HG02943 (cell line): ENCODE data around the gene MTF1.

Source experiments
- ATAC-seq: cut with Tn5 transposase; IDR thresholded peaks from one replicate; pipeline ENCODE4 v1.9.1; 2021; ENCODE audit warnings: mild to moderate bottlenecking, low read depth, moderate library complexity; ENCODE audit not compliant: unreplicated experiment

MTF1 gene

DNA sequence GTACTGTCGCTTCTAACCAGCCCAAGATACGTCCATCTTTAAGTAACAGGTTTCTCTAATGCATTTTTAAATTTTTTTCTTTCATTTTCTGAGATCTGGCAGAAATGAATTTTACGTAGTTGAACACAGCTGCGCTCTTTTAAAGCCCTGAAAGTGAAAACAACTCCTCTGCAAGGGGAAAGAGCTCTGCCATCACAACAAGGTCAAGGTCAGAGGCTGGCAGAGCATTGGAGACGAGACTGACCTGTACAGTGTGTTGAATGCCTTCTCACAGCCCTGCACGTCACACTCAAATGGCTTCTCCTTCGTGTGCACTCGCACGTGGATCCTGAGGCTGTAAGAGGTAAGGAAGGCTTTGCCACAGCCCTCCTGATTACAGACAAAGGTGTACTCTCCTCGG, 19.7 kb downstream of the MTF1 start:
- ATAC-seq: no peak

DNA sequence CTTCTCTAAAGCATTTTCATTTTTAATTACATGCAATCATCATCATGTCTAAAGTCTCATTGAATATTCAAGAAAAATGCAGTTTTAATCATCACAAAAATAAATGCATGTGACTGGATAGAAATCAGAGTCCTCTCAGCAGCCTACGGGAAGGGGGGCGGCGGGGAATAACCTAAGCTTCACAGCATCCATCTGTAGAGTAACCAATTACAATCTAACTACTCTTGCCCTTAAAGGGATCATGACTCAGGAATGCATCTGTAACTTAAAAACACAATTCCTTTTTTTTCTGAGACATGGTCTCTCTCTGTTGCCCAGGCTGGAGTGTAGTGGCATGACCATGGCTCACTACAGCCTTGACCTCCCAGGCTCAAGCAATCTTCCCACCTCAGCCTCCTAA, 22.6 kb downstream of the MTF1 start:
- ATAC-seq: no peak

DNA sequence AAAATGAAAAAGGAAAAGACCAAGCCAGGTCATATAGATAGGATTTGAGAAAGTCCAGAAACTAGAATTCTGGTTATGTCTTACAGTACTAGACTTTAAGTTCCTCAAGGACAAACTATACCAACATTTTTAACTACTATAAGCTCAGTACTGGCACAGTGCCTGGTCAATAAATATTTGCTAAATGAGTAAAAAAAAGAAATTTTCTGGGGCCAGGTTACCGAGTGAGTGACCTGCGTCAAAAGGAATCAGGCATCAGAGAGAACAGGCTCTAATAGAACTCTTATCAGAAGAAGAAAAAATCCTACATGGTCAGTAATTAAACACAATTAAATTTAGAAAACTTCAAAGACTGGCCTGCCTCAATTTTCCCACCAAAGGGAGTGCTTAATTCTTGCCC, 27.6 kb downstream of the MTF1 start:
- no peak for ATAC-seq

- ATAC-seq: no peak
These were observed 28.3 kb downstream of the MTF1 start for GRCh38 chr1:37831109-37831508.

DNA sequence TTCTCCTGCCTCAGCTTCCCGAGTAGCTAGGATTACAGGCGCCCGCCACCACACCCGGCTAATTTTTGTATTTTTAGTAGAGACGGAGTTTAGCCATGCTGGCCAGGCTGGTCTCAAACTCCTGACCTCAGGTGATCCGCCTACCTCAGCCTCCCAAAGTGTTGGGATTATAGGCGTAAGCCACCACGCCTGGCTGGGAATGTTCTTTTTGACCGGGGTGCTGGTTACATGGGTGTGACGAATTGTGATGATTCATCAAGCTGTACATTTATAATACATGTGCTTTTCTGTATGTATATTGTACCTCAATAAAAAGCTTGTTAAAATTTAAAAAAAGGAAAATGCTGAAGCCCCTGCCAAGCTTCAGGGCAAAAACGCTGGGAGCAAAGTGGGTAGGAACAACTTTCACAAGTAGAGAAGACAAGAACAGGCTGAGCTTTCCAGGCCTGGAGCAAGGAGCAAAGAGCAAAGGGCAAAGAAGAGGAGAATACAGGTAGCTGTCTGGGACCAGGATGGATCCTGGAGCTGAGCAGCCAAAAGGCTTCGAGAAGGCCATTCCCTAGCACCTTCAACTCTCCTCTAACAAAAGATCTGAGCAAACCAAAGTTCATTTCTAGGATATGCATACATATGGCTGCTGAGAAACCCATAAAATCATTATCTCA, 30.9 kb downstream of the MTF1 start:
- ATAC-seq: no peak

- ATAC-seq: no peak
These were observed 33.9 kb downstream of the MTF1 start for GRCh38 chr1:37825506-37825905.

- ATAC-seq: no peak
These were observed 35.4 kb downstream of the MTF1 start for GRCh38 chr1:37824001-37824400.

GRCh38 chr1:37822906-37823815, 36.2 kb downstream of the MTF1 start:
- no peak for ATAC-seq

DNA sequence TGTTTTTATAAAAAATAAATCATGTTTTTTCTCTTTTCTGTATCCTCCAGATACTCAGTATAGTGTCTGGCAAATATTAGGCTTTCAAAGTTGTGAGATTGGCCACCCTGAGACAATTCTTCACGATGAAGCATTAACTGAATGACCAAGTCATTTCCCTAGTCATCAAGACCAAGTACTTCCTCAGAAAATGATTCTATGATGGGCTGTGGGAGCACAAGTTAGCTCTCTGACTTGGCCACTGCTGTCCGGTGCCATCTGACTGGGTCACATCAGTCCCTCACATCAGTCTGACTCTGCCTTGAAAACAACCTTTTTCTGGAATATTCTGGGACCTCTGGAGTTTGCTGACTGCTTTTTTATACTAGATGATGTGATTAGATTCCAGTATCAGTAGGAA, 37.9 kb downstream of the MTF1 start:
- no peak for ATAC-seq

GRCh38 chr1:37817481-37817880, 41.9 kb downstream of the MTF1 start:
- ATAC-seq: no peak

DNA sequence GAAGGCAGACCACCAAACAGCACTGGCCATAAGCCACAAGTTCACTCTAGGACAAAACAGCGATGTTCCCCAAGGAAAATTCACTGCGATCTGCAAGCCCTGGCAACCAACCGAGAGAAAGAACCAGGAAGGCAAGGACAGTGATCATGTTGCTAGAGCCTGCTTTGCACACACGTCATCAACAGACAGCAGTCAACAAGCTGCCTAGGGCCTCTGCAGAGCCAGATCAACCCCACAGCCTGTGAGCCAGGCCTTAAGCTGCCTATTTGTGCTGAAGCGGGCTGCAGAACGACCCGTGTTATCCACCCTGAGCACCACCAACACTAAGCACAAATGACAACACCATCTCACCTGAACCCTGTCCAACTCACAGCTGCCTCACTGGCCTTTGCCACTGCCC, 45.1 kb downstream of the MTF1 start:
- ATAC-seq: no peak

DNA sequence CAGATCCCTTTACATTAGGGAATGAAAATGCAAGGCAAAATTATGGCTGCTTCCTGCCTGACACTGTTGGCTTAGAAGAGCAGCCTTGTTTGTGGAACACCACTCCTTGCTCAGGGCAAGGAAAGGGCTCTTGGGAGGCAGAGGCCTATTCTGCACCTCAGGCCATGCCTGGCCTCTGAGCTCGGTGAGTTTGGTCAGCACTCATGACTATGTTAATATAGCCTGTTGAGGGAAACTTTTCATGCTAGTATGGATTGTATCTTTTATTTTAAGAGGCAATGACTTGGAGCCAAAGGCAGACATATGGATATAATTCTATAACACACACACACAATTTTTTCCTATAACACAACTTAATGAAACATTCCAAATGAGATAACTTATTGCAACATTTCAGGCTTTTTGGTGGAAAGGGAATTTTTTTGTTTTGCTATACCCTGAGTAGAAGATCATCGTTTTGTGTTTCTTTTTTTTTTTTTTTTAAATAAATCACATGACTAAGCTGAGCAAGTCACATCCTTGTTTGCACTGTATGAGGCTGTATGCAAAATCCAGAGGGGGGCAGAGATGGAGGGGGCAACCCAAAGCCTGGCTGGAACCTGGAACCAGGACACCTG, 45.8 kb downstream of the MTF1 start:
- no peak for ATAC-seq

DNA sequence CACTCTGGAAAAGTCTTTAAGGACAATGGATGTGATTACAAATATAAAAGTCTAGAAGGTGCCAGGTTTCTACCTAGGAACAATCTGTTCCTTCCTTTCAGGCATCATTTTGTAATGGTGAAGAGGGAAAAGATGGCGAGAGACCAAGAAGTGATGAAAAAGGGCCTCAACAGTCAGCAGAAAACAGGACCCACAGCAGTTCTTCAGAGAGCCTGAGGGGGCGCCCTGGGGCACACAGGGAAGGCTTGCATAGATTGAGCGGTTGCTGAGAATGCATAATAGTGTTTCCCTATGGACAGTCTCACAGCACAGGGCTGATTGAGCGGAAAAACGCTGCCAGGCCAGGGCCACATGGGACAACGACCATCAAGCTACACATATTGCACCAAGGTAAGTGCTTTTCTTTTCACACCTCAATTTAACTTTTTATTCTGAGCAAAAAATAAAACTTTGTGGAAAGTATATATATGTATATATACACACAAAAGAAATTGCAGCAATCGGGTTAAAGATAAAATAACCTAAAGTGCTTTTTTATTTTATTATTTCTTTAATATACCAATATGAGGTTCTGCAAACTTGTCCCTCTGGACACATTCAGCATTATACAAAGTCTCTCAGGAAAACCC, 48.3 kb downstream of the MTF1 start:
- no peak for ATAC-seq

DNA sequence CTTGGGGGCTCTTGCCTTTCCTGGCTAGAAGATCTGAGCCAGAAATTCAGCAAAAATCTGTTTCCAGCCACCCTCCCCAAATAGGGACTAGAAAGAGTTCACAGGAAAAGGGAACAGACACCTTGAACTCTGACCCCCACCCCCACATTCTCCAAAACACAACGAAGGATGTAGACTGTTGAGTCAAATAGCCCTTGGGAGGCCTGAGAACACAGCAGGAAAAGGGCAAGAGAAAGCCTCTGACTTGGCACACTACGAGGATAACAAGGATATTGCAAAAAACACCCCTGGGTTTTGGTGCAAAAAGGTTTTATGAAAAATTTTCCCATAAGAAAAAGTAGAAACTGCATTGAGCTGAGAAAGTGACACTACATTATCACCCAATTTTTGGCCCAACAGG, 49.5 kb downstream of the MTF1 start:
- ATAC-seq: no peak

DNA sequence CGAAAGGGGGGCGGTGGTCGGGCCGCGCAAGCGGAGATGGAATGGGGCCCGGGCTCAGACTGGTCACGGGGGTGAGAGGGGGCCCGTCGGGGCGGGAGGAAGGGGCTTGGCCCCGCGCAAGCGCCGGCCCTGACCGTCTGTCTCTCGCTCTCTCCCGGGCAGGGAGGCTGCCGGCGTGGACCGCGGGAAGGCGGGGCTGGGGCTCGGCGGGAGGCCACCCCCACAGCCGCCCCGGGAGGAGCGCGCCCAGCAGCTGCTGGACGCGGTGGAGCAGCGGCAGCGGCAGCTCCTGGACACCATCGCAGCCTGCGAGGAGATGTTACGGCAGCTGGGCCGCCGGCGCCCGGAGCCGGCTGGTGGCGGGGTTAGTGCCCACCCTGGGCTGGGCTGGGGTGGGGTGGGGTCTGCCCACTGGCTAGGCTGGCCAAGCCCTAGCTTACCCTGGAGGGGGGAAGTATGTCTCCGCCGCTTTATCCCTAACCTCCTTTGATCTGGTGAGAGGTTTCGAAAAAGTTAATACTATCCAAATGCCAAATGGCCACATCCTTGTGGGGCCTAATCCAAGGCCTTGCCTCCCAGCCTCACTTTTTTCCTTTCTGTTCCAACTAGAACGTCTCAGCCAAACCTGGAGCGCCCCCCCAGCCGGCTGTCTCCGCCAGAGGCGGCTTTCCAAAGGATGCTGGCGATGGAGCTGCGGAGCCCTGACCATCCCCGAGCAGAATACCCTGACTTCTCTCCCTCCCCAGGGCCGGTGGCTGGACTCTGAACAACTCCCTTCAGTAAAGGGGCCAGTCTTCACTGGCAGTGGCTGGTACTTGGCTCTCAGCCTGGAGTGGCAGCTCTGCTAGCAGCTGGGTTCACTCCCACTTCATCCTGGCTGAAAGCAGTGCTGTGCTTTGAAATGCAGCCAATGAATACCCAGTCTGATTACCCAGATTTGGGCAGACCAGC, 50.7 kb downstream of the MTF1 start:
- peak; percentile 21 for ATAC-seq

DNA sequence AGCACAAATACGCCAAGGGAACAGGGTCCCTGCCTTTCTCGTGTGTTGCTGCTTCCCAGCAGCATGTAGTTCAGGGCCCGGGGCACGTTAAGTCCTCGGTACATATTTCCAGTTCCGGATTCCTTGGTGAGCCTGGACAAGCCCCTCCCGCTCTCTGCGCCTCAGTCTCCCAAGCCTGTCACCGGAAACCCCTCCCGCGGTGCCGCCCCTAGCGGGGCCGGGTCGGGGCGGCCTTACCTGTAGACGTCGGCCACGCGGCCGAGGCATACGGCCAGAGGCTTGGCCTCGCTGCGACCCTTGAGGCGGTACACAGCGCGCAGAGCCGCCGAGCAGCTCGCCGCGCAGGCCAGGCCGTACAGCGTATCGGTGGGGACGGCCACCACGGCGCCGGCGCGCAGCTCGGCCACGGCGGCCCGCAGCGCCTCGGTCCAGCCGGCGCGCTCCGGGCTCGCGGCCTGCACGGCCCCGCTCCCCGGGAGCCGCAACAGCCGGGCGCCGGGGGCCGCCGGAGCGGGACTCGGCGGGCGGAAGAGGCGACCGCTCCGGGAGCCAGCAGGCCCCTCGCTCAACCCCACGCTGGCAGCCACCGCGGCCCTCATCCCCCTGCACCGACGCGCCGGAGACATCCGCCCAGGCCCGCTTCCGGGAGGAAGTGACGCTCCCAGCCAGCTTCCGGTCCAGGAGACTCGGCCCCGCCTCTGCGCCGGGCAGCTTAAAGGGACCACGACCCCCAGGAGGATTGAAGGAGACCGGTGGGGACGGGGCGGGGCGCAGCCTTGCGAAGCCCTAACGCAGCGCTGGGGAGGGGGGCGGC, 51.6 kb downstream of the MTF1 start, which contains the start of the genes C1orf122 and YRDC:
TSS of gene C1orf122 (plus strand) at position 236 of the 814 bp plus-strand sequence. CDS start 615 bp downstream, outside the sequence.
TSS of gene YRDC (minus strand) at position 654 of the 814 bp plus-strand sequence. CDS start at position 626, 28 bp downstream.
- ATAC-seq: peak; percentile 87

DNA sequence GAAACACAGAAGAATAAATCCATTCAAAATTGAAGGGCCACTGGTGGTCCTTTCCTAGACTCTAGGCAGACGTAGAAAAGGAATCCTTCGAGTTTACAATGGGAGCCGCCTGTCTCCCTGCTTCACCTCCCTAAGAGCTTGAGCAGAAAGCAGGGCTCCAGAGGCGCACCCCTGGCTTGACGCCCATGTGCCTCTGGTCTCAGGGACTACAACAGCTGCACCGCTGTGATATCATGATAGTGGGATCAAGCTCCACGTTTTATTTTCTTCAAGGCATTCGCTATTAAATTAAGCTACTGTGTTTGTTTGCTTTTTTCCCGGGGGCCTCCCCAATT, 52.2 kb downstream of the MTF1 start:
- no peak for ATAC-seq

- ATAC-seq: no peak
These were observed 57.0 kb downstream of the MTF1 start for GRCh38 chr1:37802439-37802838.

DNA sequence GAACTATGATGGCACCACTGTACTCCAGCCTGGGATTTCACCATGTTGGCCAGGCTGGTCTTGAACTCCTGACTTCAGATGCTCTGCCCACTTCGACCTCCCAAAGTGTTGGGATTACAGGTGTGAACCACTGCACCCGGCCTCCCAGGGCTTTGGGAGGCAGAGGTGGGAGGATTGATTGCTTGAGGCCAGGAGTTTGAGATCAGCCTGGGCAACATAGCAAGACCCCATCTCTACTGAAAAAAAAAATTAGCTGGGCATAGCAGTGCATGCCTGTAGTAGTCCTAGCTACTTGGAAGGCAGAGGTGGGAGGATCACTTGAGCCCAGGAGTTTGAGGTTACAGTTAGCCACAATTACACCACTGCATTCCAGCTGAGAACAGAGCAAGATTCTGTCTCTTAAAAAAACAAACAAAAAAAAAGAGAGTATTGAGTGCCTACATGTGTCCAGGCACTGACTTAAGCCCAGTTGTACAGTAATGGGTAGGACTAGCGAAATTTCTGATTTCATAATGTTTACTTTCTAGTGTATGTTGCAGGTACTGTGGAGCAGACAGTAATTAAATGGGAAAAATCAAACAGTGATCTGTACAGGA, 61.5 kb downstream of the MTF1 start:
- no peak for ATAC-seq
